Thoracic aorta (tissue), 2 donors: ENCODE results near the gene CTNNA2. TPM values are rescaled to one million over a fixed set of nuclear protein-coding genes. Genes with fewer than 3 reads are reported as not detected.

Experiments
- ATAC-seq: fragments of 150-250 bp; one replicate; pipeline ENCODE4 v1.8.0; 2017; ENCODE audit warnings: low read depth; ENCODE audit not compliant: insufficient number of reproducible peaks, low FRiP score
- DNase-seq: peaks from one replicate; pipeline ENCODE4 v3.0.0-alpha.2; 2020; ENCODE audit warnings: low spot score
- H3K27ac ChIP-seq, 2 donors: fragments of 200-600 bp; sonication (generic); 1 replicate in 1 of 2; 2 replicates in 1 of 2; pipeline ENCODE4 v1.5.1; 2016; ENCODE audit warnings: mild to moderate bottlenecking in 2 of 2, moderate library complexity in 2 of 2
- H3K27me3 ChIP-seq: fragments of 200-600 bp; sonication (generic); replicated peaks from 2 replicates; pipeline ENCODE4 v1.6.0; 2016; ENCODE audit warnings: mild to moderate bottlenecking; ENCODE audit not compliant: insufficient read depth
- H3K36me3 ChIP-seq: fragments of 200-600 bp; sonication (generic); one replicate; pipeline ENCODE4 v1.5.1; 2016
- H3K4me1 ChIP-seq, 2 donors: fragments of 200-600 bp; sonication (generic); 1 replicate in 1 of 2; 2 replicates in 1 of 2; pipeline versions ENCODE4 v1.5.1 to v1.6.0; 2016; ENCODE audit warnings: low read depth in 2 of 2, mild to moderate bottlenecking in 1 of 2; ENCODE audit not compliant: control insufficient read depth in 1 of 2
- H3K4me3 ChIP-seq: fragments of 200-600 bp; sonication (generic); 2 replicates; pipeline ENCODE4 v1.5.1; 2016; ENCODE audit warnings: mild to moderate bottlenecking
- H3K9me3 ChIP-seq: fragments of 200-600 bp; sonication (generic); 2 replicates; pipeline ENCODE4 v1.5.1; 2016
- total RNA-seq, 2 donors: library from RNA; depleted of rRNA; stranded (reverse); fragments of >200 nt; gene quantifications; one replicate each; pipeline versions ENCODE4 v1.1.0 to v1.2.3, GENCODE V29; 2016
- TF ChIP-seq, protein P1 (sequence below): fragments of 200-600 bp; sonication (generic); IDR thresholded peaks from one replicate; pipeline ENCODE4 v1.5.1; 2019; ENCODE audit warnings: antibody characterized with exemption

The CTNNA2 gene
- total RNA-seq, 2 donors from 2014 or later: not detected

- ATAC-seq: no peak
- TF ChIP-seq, protein P1, sequence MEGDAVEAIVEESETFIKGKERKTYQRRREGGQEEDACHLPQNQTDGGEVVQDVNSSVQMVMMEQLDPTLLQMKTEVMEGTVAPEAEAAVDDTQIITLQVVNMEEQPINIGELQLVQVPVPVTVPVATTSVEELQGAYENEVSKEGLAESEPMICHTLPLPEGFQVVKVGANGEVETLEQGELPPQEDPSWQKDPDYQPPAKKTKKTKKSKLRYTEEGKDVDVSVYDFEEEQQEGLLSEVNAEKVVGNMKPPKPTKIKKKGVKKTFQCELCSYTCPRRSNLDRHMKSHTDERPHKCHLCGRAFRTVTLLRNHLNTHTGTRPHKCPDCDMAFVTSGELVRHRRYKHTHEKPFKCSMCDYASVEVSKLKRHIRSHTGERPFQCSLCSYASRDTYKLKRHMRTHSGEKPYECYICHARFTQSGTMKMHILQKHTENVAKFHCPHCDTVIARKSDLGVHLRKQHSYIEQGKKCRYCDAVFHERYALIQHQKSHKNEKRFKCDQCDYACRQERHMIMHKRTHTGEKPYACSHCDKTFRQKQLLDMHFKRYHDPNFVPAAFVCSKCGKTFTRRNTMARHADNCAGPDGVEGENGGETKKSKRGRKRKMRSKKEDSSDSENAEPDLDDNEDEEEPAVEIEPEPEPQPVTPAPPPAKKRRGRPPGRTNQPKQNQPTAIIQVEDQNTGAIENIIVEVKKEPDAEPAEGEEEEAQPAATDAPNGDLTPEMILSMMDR: no peak
- H3K27me3 ChIP-seq: no peaks in the 10 kb centered on the region
Observed at GRCh38 chr2:79611448-79612016, 98.7 kb downstream of the CTNNA2 start.

DNA sequence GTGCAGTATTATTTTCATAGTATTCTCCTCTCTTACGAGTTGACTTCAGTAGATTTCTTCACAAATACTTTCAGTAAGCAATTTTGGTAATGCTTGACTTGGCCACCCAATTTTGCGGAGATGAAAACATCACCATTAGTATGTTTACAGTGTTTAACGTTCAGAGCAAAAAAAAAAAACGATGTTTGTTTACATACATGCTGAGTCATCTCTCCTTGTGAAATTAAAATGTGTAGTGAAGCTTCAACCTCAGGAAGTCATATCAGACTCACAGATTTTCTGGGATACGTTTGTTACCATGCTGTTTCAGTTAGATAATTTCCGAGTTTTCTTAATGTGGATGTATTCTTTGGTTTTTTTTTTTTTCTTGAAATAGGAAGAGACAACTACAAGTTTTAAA lies 100.1 kb downstream of the CTNNA2 start:
- Histone ChIP-seq H3K4me1 (no peaks in the 10 kb centered on the region), H3K36me3 (no peaks in the 10 kb centered on the region), H3K9me3 (no peaks in the 10 kb centered on the region), H3K4me3 (no peak overlapping the region), H3K27me3 (no peaks in the 10 kb centered on the region), H3K27ac (no peak overlapping the region)
- TF ChIP-seq, protein P1: no peak
- no peak for ATAC-seq
- DNase-seq: no peak

More at GRCh38 chr2:79611448-79612016, 98.7 kb downstream of the CTNNA2 start:
- Histone ChIP-seq H3K27ac (no peak overlapping the region), H3K9me3 (no peaks in the 10 kb centered on the region), H3K36me3 (no peaks in the 10 kb centered on the region), H3K4me1 (no peaks in the 10 kb centered on the region), H3K4me3 (no peak overlapping the region)
- DNase-seq: no peak

DNA sequence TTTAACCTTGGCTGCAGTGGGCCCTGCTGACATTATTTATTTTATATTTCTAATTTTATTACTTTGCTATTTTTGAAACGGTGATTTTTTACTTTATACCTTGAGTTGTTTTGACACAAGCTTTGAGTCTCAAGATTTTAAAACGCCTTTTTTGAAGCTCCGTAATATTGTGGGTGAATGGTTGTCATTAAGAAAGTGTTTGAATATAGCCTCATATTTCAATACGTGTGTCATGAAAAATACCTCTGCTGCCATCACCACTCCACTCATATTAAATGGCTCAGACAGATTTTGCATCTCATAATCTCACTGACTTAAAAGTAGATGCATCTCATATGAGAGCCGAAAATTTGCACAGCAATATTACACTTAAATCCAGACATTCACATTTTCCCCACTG lies 106.6 kb downstream of the CTNNA2 start:
- Histone ChIP-seq H3K9me3 (no peaks in the 10 kb centered on the region), H3K4me3 (no peak overlapping the region), H3K27ac (no peak overlapping the region), H3K27me3 (no peaks in the 10 kb centered on the region), H3K36me3 (no peaks in the 10 kb centered on the region), H3K4me1 (no peaks in the 10 kb centered on the region)
- DNase-seq (no peak), ATAC-seq (no peak)
- TF ChIP-seq, protein P1: no peak

DNA sequence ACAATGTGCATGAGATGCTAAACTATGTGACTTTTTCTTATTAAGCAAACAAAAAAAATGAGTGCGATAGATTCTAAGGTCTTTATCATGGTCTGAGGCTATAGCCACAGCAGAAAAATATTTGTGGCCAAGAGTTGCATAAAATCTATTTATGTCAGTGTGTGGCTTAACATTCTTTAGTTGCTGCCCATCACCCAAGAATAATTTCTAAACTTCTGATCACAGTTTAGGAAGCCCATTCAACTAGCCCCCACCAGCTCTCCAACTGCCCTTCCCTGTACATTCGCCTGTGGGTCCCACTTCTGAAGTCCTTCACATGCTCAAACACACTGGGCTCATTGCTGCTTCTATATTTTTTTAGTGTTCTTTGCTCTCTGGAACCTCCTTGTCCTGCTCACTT lies 107.1 kb downstream of the CTNNA2 start:
- DNase-seq (no peak), ATAC-seq (no peak)
- Histone ChIP-seq H3K9me3 (no peaks in the 10 kb centered on the region), H3K27me3 (no peaks in the 10 kb centered on the region), H3K27ac (no peak overlapping the region), H3K4me3 (no peak overlapping the region), H3K4me1 (no peaks in the 10 kb centered on the region), H3K36me3 (no peaks in the 10 kb centered on the region)
- TF ChIP-seq, protein P1: no peak

DNA sequence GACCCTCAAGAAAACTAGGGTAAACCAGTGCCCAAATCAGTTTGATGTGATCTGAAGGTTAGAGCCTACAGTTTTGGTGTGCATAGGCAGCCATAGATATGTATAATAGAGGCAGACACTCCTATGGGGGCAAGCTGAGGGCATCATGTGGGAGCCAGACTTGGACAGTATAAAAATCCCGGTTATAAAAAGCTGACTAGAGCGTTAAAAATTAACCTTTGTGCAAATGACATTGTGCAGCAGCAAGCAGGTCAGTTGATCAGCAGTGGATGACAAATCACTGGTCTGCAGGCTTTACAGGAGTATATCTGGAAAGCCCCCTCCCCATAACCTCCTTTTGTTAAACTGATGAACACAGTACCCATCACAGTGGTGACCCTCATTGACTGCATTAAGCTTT lies 107.8 kb downstream of the CTNNA2 start:
- DNase-seq (no peak), ATAC-seq (no peak)
- TF ChIP-seq, protein P1: no peak
- Histone ChIP-seq H3K9me3 (no peaks in the 10 kb centered on the region), H3K4me1 (no peaks in the 10 kb centered on the region), H3K27ac (no peak overlapping the region), H3K36me3 (no peaks in the 10 kb centered on the region), H3K4me3 (no peak overlapping the region), H3K27me3 (no peaks in the 10 kb centered on the region)
